ENCODE data around the gene FOXO6.

DNA sequence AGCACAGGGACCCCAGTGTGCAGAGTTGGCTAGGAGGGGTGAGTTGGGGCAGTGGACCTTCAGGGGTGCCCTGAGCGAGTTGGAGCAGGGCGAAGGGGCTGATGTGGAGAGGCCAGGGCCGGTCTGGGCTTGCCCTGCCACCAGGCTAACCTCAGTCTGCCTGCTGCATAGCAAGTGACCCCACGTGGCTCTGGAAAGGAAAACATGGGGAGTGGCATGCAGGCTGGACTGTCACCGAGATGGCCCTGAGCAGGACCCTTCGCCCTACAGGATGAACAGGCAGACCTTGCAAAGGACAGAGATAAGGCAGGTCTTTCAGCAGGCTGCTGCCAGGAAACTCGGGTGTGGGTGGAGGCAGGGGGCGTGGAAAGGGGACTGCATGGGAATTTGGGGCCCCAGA is 51.5 kb downstream of the FOXO6 start:
- TF ChIP-seq, protein P1, sequence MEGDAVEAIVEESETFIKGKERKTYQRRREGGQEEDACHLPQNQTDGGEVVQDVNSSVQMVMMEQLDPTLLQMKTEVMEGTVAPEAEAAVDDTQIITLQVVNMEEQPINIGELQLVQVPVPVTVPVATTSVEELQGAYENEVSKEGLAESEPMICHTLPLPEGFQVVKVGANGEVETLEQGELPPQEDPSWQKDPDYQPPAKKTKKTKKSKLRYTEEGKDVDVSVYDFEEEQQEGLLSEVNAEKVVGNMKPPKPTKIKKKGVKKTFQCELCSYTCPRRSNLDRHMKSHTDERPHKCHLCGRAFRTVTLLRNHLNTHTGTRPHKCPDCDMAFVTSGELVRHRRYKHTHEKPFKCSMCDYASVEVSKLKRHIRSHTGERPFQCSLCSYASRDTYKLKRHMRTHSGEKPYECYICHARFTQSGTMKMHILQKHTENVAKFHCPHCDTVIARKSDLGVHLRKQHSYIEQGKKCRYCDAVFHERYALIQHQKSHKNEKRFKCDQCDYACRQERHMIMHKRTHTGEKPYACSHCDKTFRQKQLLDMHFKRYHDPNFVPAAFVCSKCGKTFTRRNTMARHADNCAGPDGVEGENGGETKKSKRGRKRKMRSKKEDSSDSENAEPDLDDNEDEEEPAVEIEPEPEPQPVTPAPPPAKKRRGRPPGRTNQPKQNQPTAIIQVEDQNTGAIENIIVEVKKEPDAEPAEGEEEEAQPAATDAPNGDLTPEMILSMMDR (IDR thresholded peaks at IDR 0.05): no peak
- TF ChIP-seq EP300 (IDR thresholded peaks at IDR 0.05) (no peak), POLR2A (IDR thresholded peaks at IDR 0.05) (no peak)

All from tibial nerve (tissue), 4 donors.